Stomach (tissue), 4 donors: ENCODE data around the gene PRAMEF13.
"Not testable (repeated sequence)": the region's sequence is repeated elsewhere in the genome, so short reads cannot be mapped to it uniquely, and the experiment has no call there.

Experiments used
- EP300 ChIP-seq: sonication (generic); formaldehyde crosslinking; IDR thresholded peaks from one replicate; pipeline ENCODE4 v1.6.1; 2017; ENCODE audit warnings: antibody characterized with exemption
- POLR2AphosphoS5 ChIP-seq, 3 donors: sonication (generic); formaldehyde crosslinking; IDR thresholded peaks; one replicate each; pipeline ENCODE4 v1.6.1; 2016; ENCODE audit warnings: antibody characterized with exemption in 3 of 3
- TF ChIP-seq, protein P1 (sequence below), 7 experiments: fragments of 450-650 bp in 4 of 7; fragments of 200-600 bp in 3 of 7; sonication (generic) in 3 of 7; IDR thresholded peaks; one replicate each; pipeline ENCODE4 v1.5.1; 2016 to 2019; ENCODE audit warnings: antibody characterized with exemption in 7 of 7, control low read depth in 2 of 7, mild to moderate bottlenecking in 1 of 7

DNA sequence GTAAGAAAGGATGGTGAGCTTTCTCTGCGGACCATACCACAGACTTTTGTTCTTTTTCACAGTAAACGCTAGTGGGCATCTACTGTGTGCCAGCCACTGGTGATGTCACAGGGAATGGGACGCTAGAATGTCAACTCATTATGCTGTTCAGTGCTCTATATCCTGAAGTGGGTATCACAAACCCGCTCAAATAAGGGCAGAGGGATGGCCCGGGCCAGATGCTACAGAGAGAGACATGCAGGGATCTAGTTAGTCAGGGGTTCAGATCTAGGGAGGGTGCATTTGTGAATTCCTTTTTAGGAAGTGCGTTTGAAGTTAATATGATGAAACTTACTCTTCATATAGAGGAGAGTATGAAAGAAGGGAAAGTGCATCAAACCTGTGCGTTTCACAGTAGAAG lies 45.9 kb upstream of the PRAMEF13 start:
- not testable (repeated sequence) for TF ChIP-seq EP300; POLR2AphosphoS5 (IDR thresholded peaks at IDR 0.05)
- TF ChIP-seq, protein P1, sequence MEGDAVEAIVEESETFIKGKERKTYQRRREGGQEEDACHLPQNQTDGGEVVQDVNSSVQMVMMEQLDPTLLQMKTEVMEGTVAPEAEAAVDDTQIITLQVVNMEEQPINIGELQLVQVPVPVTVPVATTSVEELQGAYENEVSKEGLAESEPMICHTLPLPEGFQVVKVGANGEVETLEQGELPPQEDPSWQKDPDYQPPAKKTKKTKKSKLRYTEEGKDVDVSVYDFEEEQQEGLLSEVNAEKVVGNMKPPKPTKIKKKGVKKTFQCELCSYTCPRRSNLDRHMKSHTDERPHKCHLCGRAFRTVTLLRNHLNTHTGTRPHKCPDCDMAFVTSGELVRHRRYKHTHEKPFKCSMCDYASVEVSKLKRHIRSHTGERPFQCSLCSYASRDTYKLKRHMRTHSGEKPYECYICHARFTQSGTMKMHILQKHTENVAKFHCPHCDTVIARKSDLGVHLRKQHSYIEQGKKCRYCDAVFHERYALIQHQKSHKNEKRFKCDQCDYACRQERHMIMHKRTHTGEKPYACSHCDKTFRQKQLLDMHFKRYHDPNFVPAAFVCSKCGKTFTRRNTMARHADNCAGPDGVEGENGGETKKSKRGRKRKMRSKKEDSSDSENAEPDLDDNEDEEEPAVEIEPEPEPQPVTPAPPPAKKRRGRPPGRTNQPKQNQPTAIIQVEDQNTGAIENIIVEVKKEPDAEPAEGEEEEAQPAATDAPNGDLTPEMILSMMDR (IDR thresholded peaks at IDR 0.05), result not testable (repeated sequence)
